K562 (cell line): ENCODE results near the gene THSD8. TPM values are rescaled to one million over a fixed set of nuclear protein-coding genes. Genes with fewer than 3 reads are reported as not detected.

ENCODE experiments used
- ARHGAP35 ChIP-seq: fragments of 450-650 bp; IDR thresholded peaks from 2 replicates; pipeline ENCODE4 v1.6.1; 2018; ENCODE audit not compliant: partially characterized antibody
- PTTG1 ChIP-seq: fragments of 450-650 bp; IDR thresholded peaks from 2 replicates; pipeline ENCODE4 v1.6.1; 2016; ENCODE audit warnings: low read depth, mild to moderate bottlenecking, missing genetic modification characterization, missing compliant biosample characterization
- RERE ChIP-seq: sonication (generic); formaldehyde crosslinking; IDR thresholded peaks from 2 replicates; pipeline ENCODE4 v1.8.0; 2023; ENCODE audit warnings: missing genetic modification reagents, mild to moderate bottlenecking, borderline replicate concordance
- TRIM24 ChIP-seq, 2 experiments: fragments of 450-650 bp; IDR thresholded peaks; 2 replicates each; pipeline ENCODE4 v1.6.1; 2016
- TSC22D4 ChIP-seq: fragments of 450-650 bp; IDR thresholded peaks from 2 replicates; pipeline ENCODE4 v1.6.1; 2016; ENCODE audit warnings: missing genetic modification characterization, missing biosample characterization, control low read depth
- polyA plus RNA-seq, 8 experiments: library from polyadenylated mRNA; depleted of rRNA in 4 of 8; stranded (reverse) in 5 of 8; unstranded in 3 of 8; fragments of >200 nt; fragmentation: Nextera tagmentation in 2 of 8; fragmentation: Illumina TruSeq in 1 of 8; extraction: Ambion mirVana in 2 of 8; extraction: Trizol in 1 of 8; gene quantifications; 2 replicates each; pipeline versions ENCODE4 v1.2.1 to v1.2.3, GENCODE V29; 2011 to 2014; ENCODE audit warnings: inconsistent platforms in 1 of 8, missing spikeins in 1 of 8
- total RNA-seq, 7 experiments: library from RNA; depleted of rRNA in 6 of 7; stranded (reverse); fragments of >200 nt in 6 of 7; fragmentation: Illumina TruSeq in 2 of 7; extraction: Trizol in 2 of 7; gene quantifications; 2 replicates each; pipeline versions ENCODE4 v1.2.1 to v1.2.3, GENCODE V29; 2011 to 2021; ENCODE audit warnings: low replicate concordance in 1 of 7
- TF ChIP-seq, protein P1 (sequence below), 2 experiments: IDR thresholded peaks; 2 replicates each; pipeline ENCODE4 v1.6.1; 2012; ENCODE audit warnings: improper control_type of control experiment in 2 of 2, low read depth in 2 of 2, low read length in 2 of 2, borderline replicate concordance in 1 of 2
- TF ChIP-seq, protein P2 (sequence below): IDR thresholded peaks from 3 replicates; pipeline ENCODE4 v1.6.1; 2011; ENCODE audit warnings: borderline replicate concordance, mild to moderate bottlenecking; ENCODE audit not compliant: insufficient read length, insufficient read depth
- TF ChIP-seq, protein P3 (sequence below): fragments of 450-650 bp; IDR thresholded peaks from 2 replicates; pipeline ENCODE4 v1.6.1; 2018; ENCODE audit not compliant: partially characterized antibody
- TF ChIP-seq, protein P4 (sequence below): fragments of 250-450 bp; sonication (Bioruptor Pico); IDR thresholded peaks from 2 replicates; pipeline ENCODE4 v1.4.0; 2020; ENCODE audit warnings: mild to moderate bottlenecking, moderate library complexity

The THSD8 gene
- total and polyA plus RNA-seq, 9 of the 15 experiments (the other 6 are each of a cell fraction or from before 2014, with no cell fraction given), result 8.4 to 42.4 (median 19.9) TPM; not detected in 2

- no peak; the same call in 1 of the 2 replicates for TF ChIP-seq RERE
- no peak for TF ChIP-seq PTTG1 (tag)
- TF ChIP-seq TRIM24 (IDR thresholded peaks at IDR 0.05), result no peak; a peak in 1 of 4 replicates
- TF ChIP-seq, protein P1, sequence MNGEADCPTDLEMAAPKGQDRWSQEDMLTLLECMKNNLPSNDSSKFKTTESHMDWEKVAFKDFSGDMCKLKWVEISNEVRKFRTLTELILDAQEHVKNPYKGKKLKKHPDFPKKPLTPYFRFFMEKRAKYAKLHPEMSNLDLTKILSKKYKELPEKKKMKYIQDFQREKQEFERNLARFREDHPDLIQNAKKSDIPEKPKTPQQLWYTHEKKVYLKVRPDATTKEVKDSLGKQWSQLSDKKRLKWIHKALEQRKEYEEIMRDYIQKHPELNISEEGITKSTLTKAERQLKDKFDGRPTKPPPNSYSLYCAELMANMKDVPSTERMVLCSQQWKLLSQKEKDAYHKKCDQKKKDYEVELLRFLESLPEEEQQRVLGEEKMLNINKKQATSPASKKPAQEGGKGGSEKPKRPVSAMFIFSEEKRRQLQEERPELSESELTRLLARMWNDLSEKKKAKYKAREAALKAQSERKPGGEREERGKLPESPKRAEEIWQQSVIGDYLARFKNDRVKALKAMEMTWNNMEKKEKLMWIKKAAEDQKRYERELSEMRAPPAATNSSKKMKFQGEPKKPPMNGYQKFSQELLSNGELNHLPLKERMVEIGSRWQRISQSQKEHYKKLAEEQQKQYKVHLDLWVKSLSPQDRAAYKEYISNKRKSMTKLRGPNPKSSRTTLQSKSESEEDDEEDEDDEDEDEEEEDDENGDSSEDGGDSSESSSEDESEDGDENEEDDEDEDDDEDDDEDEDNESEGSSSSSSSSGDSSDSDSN (IDR thresholded peaks at IDR 0.05; ENCODE audit: borderline replicate concordance in 1 of 2, low read depth in 2 of 2, low read length in 2 of 2), result peak; percentile 96
- TF ChIP-seq TSC22D4 (tag), result no peak
- TF ChIP-seq, protein P2, sequence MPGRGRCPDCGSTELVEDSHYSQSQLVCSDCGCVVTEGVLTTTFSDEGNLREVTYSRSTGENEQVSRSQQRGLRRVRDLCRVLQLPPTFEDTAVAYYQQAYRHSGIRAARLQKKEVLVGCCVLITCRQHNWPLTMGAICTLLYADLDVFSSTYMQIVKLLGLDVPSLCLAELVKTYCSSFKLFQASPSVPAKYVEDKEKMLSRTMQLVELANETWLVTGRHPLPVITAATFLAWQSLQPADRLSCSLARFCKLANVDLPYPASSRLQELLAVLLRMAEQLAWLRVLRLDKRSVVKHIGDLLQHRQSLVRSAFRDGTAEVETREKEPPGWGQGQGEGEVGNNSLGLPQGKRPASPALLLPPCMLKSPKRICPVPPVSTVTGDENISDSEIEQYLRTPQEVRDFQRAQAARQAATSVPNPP, result no peak
- TF ChIP-seq, protein P3, sequence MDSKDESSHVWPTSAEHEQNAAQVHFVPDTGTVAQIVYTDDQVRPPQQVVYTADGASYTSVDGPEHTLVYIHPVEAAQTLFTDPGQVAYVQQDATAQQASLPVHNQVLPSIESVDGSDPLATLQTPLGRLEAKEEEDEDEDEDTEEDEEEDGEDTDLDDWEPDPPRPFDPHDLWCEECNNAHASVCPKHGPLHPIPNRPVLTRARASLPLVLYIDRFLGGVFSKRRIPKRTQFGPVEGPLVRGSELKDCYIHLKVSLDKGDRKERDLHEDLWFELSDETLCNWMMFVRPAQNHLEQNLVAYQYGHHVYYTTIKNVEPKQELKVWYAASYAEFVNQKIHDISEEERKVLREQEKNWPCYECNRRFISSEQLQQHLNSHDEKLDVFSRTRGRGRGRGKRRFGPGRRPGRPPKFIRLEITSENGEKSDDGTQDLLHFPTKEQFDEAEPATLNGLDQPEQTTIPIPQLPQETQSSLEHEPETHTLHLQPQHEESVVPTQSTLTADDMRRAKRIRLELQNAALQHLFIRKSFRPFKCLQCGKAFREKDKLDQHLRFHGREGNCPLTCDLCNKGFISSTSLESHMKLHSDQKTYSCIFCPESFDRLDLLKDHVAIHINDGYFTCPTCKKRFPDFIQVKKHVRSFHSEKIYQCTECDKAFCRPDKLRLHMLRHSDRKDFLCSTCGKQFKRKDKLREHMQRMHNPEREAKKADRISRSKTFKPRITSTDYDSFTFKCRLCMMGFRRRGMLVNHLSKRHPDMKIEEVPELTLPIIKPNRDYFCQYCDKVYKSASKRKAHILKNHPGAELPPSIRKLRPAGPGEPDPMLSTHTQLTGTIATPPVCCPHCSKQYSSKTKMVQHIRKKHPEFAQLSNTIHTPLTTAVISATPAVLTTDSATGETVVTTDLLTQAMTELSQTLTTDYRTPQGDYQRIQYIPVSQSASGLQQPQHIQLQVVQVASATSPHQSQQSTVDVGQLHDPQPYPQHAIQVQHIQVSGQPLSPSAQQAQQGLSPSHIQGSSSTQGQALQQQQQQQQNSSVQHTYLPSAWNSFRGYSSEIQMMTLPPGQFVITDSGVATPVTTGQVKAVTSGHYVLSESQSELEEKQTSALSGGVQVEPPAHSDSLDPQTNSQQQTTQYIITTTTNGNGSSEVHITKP, result peak; percentile 72
- TF ChIP-seq, protein P4, sequence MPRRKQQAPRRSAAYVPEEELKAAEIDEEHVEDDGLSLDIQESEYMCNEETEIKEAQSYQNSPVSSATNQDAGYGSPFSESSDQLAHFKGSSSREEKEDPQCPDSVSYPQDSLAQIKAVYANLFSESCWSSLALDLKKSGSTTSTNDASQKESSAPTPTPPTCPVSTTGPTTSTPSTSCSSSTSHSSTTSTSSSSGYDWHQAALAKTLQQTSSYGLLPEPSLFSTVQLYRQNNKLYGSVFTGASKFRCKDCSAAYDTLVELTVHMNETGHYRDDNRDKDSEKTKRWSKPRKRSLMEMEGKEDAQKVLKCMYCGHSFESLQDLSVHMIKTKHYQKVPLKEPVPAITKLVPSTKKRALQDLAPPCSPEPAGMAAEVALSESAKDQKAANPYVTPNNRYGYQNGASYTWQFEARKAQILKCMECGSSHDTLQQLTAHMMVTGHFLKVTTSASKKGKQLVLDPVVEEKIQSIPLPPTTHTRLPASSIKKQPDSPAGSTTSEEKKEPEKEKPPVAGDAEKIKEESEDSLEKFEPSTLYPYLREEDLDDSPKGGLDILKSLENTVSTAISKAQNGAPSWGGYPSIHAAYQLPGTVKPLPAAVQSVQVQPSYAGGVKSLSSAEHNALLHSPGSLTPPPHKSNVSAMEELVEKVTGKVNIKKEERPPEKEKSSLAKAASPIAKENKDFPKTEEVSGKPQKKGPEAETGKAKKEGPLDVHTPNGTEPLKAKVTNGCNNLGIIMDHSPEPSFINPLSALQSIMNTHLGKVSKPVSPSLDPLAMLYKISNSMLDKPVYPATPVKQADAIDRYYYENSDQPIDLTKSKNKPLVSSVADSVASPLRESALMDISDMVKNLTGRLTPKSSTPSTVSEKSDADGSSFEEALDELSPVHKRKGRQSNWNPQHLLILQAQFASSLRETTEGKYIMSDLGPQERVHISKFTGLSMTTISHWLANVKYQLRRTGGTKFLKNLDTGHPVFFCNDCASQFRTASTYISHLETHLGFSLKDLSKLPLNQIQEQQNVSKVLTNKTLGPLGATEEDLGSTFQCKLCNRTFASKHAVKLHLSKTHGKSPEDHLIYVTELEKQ (CRISPR knock-in tag), result no peak
- TF ChIP-seq ARHGAP35, result no peak
Measured at GRCh38 chr19:12791345-12792050, 10.4 kb upstream of the THSD8 start, which contains the start of gene JUNB (continued).
